ENCODE data around the gene TAF8.

Gene TAF8

DNA sequence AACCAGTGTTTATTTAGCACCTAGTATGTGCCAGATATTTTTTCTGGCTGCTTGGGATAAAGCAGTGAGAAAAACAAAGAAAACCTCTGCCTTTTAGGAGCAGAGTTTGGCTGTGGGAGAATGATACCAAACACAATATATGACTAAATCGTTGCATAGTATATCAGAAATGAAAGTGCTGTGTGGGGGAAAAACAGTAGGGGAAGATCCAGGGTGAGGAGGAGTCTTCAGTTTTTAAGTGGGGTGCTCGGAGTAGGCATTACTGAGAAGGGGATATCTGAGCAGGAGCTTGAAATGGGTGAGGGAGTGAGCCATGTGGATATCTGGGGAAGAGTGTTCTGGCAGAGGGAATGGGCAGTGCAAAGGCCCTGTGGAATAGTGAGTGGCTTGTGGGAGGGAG lies 23.0 kb downstream of the TAF8 start:
- DNase-seq (ENCODE audit: extremely low read depth, insufficient read length), result no peak
- Histone ChIP-seq H3K36me3 (ENCODE audit: control insufficient read depth, insufficient read depth, low read length) (peaks cover 29% of the 10 kb centered on the region), H3K27me3 (replicated peaks; ENCODE audit: control insufficient read depth, insufficient read depth, low read length) (no peaks in the 10 kb centered on the region), H3K4me3 (replicated peaks; ENCODE audit: low read depth, low read length) (no peak overlapping the region)
- TF ChIP-seq CTCF (IDR thresholded peaks at IDR 0.05; ENCODE audit: insufficient read depth, low read length, poor library complexity, severe bottlenecking), result no peak

DNA sequence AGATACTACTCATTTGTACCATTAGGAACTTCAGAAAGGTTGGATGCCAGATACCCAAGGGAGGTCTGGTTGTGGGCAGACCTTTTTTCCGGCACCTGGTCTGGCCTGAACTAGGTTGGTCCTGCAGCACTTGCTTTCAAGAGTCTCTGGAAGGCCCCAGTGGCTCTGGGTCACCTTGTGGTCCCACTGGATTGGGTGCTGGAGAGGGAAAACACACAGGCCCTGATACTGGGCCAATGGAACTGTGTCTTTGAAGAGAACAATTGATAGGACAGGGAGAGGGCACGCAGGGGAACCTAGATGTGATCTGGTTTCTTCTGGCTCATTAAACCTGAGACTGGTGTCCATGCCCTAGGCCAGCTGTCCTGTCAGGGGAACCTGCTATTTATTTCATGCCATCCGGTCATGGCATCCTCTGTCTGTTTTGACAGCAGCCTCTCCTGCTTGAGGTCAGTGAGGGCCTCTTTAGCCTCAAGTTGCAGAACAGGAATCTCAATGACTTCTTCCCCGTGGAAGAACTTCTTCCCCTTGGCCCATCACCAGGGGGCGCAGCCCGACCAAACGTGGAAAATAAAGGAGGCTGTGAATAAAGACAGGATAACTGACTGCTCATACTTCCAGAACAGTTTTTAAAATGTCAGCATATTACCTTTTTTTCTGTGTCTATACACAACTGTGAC lies 25.0 kb downstream of the TAF8 start:
- H3K27me3 ChIP-seq (replicated peaks; ENCODE audit: control insufficient read depth, insufficient read depth, low read length), result no peaks in the 10 kb centered on the region
- peak; percentile 77 for TF ChIP-seq CTCF (IDR thresholded peaks at IDR 0.05; ENCODE audit: insufficient read depth, low read length, poor library complexity, severe bottlenecking)
- DNase-seq (ENCODE audit: extremely low read depth, insufficient read length), result no peak
- peaks cover 25% of the 10 kb centered on the region for H3K36me3 ChIP-seq (ENCODE audit: control insufficient read depth, insufficient read depth, low read length)
- no peak overlapping the region for H3K4me3 ChIP-seq (replicated peaks; ENCODE audit: low read depth, low read length)

DNA sequence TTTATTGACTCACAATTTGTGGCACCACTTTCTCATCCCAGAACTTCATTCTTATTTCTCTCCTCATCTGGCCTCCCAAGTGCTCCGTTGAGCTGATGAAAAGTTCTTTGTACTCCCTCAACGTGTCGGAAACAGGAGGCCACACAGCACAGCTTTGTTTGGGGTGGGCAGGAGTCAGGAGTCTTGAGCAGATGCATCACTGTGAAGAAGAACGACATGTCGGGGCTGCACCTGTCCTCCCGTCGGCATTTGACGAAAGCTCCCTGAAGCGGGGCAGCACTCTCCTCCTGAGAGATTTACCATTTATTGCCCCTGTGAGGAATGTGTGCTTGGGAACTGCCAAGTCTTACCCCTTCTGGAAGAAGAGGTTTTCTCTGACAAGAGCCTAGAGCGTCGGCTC lies 28.1 kb downstream of the TAF8 start:
- H3K4me3 ChIP-seq (replicated peaks; ENCODE audit: low read depth, low read length), result no peak overlapping the region
- peaks cover 20% of the 10 kb centered on the region for H3K36me3 ChIP-seq (ENCODE audit: control insufficient read depth, insufficient read depth, low read length)
- no peaks in the 10 kb centered on the region for H3K27me3 ChIP-seq (replicated peaks; ENCODE audit: control insufficient read depth, insufficient read depth, low read length)
- no peak for DNase-seq (ENCODE audit: extremely low read depth, insufficient read length)
- no peak for TF ChIP-seq CTCF (IDR thresholded peaks at IDR 0.05; ENCODE audit: insufficient read depth, low read length, poor library complexity, severe bottlenecking)

DNA sequence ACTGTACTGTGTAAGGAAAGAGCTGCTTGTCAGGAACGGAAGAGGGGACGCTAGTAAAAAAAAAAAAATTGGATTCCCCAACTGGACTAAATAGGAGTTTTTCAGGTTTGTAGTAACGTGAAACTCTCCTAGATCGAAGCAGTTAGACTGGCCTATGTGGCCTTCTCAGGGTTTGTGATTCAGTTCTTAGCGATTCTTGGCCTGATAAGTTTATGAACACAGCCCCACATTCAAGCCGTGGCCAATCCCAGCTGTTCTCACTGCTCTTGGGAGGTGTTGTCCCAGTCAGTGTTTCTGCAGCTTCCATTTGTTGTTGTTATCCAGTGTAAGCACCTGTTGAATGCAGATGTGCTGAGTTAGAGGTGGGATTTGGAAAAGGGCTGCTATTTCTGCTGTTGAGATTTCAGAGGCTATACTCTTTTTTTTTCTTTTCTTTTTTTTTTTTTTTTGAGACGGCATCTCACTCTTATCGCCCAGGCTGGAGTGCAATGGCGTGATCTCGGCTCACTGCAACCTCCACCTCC lies 29.7 kb downstream of the TAF8 start:
- DNase-seq (ENCODE audit: extremely low read depth, insufficient read length), result no peak
- Histone ChIP-seq H3K4me3 (replicated peaks; ENCODE audit: low read depth, low read length) (no peak overlapping the region), H3K27me3 (replicated peaks; ENCODE audit: control insufficient read depth, insufficient read depth, low read length) (no peaks in the 10 kb centered on the region), H3K36me3 (ENCODE audit: control insufficient read depth, insufficient read depth, low read length) (peaks cover 13% of the 10 kb centered on the region)
- no peak for TF ChIP-seq CTCF (IDR thresholded peaks at IDR 0.05; ENCODE audit: insufficient read depth, low read length, poor library complexity, severe bottlenecking)

- Histone ChIP-seq H3K27me3 (replicated peaks; ENCODE audit: control insufficient read depth, insufficient read depth, low read length) (no peaks in the 10 kb centered on the region), H3K36me3 (ENCODE audit: control insufficient read depth, insufficient read depth, low read length) (peaks cover 4% of the 10 kb centered on the region), H3K4me3 (replicated peaks; ENCODE audit: low read depth, low read length) (no peak overlapping the region)
- DNase-seq (ENCODE audit: extremely low read depth, insufficient read length), result no peak
- TF ChIP-seq CTCF (IDR thresholded peaks at IDR 0.05; ENCODE audit: insufficient read depth, low read length, poor library complexity, severe bottlenecking), result no peak
These were observed 33.2 kb downstream of the TAF8 start for GRCh38 chr6:42083530-42083929.
